Spleen (tissue), 7 donors: ENCODE data around the gene MYO10.
"Not testable (repeated sequence)": the region's sequence is repeated elsewhere in the genome, so short reads cannot be mapped to it uniquely, and the experiment has no call there.

Source experiments
- POLR2AphosphoS5 ChIP-seq, 3 donors: sonication (generic); formaldehyde crosslinking; IDR thresholded peaks; one replicate each; pipeline ENCODE4 v1.5.1; 2017; ENCODE audit warnings: antibody characterized with exemption in 3 of 3
- TF ChIP-seq, protein P1 (sequence below), 11 experiments: fragments of 200-600 bp in 7 of 11; fragments of 450-650 bp in 4 of 11; sonication (generic) in 4 of 11; IDR thresholded peaks in 8 of 11; conservative IDR thresholded peaks in 3 of 11; 1 replicate in 7 of 11; 2 replicates in 4 of 11; pipeline versions ENCODE4 v1.4.0 to v1.8.0; 2016 to 2021; ENCODE audit warnings: antibody characterized with exemption in 11 of 11, inconsistent platforms in 4 of 11, mild to moderate bottlenecking in 1 of 11
- donor health status: DM: no; HTN: no; CAD: no; lungs with moderate emphysema.
- donor health status: DM: no; HTN: no; CAD: no.
- donor health status: DM: no; HTN: no; CAD: no.

DNA sequence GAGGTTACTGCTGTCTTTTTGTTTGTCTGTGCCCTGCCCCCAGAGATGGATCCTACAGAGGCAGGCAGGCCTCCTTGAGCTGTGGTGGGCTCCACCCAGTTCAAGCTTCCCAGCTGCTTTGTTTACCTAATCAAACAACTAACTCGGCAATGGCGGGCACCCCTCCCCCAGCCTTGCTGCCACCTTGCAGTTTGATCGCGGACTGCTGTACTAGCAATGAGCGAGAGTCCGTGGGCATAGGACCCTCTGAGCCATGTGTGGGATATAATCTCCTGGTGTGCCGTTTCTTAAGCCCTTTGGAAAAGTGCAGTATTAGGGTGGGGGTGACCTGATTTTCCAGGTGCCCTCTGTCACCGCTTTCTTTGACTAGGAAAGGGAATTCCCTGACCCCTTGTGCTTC lies 287.3 kb downstream of the MYO10 start:
- TF ChIP-seq, protein P1, sequence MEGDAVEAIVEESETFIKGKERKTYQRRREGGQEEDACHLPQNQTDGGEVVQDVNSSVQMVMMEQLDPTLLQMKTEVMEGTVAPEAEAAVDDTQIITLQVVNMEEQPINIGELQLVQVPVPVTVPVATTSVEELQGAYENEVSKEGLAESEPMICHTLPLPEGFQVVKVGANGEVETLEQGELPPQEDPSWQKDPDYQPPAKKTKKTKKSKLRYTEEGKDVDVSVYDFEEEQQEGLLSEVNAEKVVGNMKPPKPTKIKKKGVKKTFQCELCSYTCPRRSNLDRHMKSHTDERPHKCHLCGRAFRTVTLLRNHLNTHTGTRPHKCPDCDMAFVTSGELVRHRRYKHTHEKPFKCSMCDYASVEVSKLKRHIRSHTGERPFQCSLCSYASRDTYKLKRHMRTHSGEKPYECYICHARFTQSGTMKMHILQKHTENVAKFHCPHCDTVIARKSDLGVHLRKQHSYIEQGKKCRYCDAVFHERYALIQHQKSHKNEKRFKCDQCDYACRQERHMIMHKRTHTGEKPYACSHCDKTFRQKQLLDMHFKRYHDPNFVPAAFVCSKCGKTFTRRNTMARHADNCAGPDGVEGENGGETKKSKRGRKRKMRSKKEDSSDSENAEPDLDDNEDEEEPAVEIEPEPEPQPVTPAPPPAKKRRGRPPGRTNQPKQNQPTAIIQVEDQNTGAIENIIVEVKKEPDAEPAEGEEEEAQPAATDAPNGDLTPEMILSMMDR (IDR thresholded peaks at IDR 0.05 in 8 of 11, conservative IDR thresholded peaks at IDR 0.05 in 3 of 11) = not testable (repeated sequence)
- TF ChIP-seq POLR2AphosphoS5 (IDR thresholded peaks at IDR 0.05) = not testable (repeated sequence)
